ENCODE results near the gene SLC4A5. TPM values are rescaled to one million over a fixed set of nuclear protein-coding genes. Genes with fewer than 3 reads are reported as not detected.
"Not testable (repeated sequence)": the region's sequence is repeated elsewhere in the genome, so short reads cannot be mapped to it uniquely, and the experiment has no call there.

Gene SLC4A5
- total RNA-seq, 2 experiments from 2014 or later, result 1.6 to 2.8 TPM

GRCh38 chr2:74227646-74228045, 115.6 kb downstream of the SLC4A5 start:
- no peak overlapping the region for H3K4me3 Mint-ChIP-seq
- H3K36me3 Mint-ChIP-seq (ENCODE audit: low read depth), result no peaks in the 10 kb centered on the region
- DNase-seq (no peak), ATAC-seq (no peak)
- ChIA-PET POLR2A (no interaction called here), CTCF (interaction anchor here (1.1 kb wide), 1 partner anchor 49 kb away, joined by 3 read pairs; the partner anchor contains the start of gene MOB1A)
- no peaks in the 10 kb centered on the region for H3K9me3 Mint-ChIP-seq (ENCODE audit: insufficient read depth)
- no peak overlapping the region for H3K27ac Mint-ChIP-seq
- peaks cover 1% of the 10 kb centered on the region for H3K4me1 Mint-ChIP-seq (ENCODE audit: low read depth)
- H3K27me3 Mint-ChIP-seq (ENCODE audit: low read depth), result no peaks in the 10 kb centered on the region

GRCh38 chr2:74226648-74227213, 116.5 kb downstream of the SLC4A5 start:
- Mint-ChIP-seq H3K36me3 (ENCODE audit: low read depth) (no peaks in the 10 kb centered on the region), H3K4me1 (ENCODE audit: low read depth) (peaks cover 3% of the 10 kb centered on the region), H3K9me3 (ENCODE audit: insufficient read depth) (no peaks in the 10 kb centered on the region), H3K27ac (no peak overlapping the region), H3K4me3 (no peak overlapping the region), H3K27me3 (ENCODE audit: low read depth) (no peaks in the 10 kb centered on the region)
- CTCF ChIA-PET, result no interaction called here
- ATAC-seq (no peak), DNase-seq (no peak)
- POLR2A ChIA-PET, result no interaction called here

GRCh38 chr2:74225698-74226459, 117.3 kb downstream of the SLC4A5 start:
- Mint-ChIP-seq H3K4me1 (ENCODE audit: low read depth) (peaks cover 3% of the 10 kb centered on the region), H3K9me3 (ENCODE audit: insufficient read depth) (no peaks in the 10 kb centered on the region), H3K27ac (no peak overlapping the region), H3K36me3 (ENCODE audit: low read depth) (no peaks in the 10 kb centered on the region), H3K4me3 (no peak overlapping the region), H3K27me3 (ENCODE audit: low read depth) (no peaks in the 10 kb centered on the region)
- POLR2A ChIA-PET, result no interaction called here
- ATAC-seq, result peak; percentile 16
- CTCF ChIA-PET, result no interaction called here
- no peak for DNase-seq

- ATAC-seq (no peak), DNase-seq (no peak)
- H3K36me3 Mint-ChIP-seq (ENCODE audit: low read depth), result peaks cover 8% of the 10 kb centered on the region
- CTCF ChIA-PET, result no interaction called here
- H3K4me3 Mint-ChIP-seq, result no peak overlapping the region
- no peaks in the 10 kb centered on the region for H3K27me3 Mint-ChIP-seq (ENCODE audit: low read depth)
- H3K9me3 Mint-ChIP-seq (ENCODE audit: insufficient read depth), result no peaks in the 10 kb centered on the region
- POLR2A ChIA-PET, result interaction anchor here (1.0 kb wide), 1 partner anchor 19 kb away, joined by 3 read pairs; no protein-coding TSS in a partner anchor
- H3K4me1 Mint-ChIP-seq (ENCODE audit: low read depth), result peaks cover 3% of the 10 kb centered on the region
- H3K27ac Mint-ChIP-seq, result no peak overlapping the region
Observed at GRCh38 chr2:74223941-74224770, 119.1 kb downstream of the SLC4A5 start.

GRCh38 chr2:74222300-74222650, 120.9 kb downstream of the SLC4A5 start:
- H3K27ac Mint-ChIP-seq, result no peak overlapping the region
- H3K9me3 Mint-ChIP-seq (ENCODE audit: insufficient read depth), result no peaks in the 10 kb centered on the region
- H3K27me3 Mint-ChIP-seq (ENCODE audit: low read depth), result no peaks in the 10 kb centered on the region
- peaks cover 20% of the 10 kb centered on the region for H3K36me3 Mint-ChIP-seq (ENCODE audit: low read depth)
- peaks cover 3% of the 10 kb centered on the region for H3K4me1 Mint-ChIP-seq (ENCODE audit: low read depth)
- no peak for DNase-seq
- CTCF ChIA-PET, result no interaction called here
- no peak for ATAC-seq
- POLR2A ChIA-PET, result no interaction called here
- no peak overlapping the region for H3K4me3 Mint-ChIP-seq

GRCh38 chr2:74221604-74222299, 121.5 kb downstream of the SLC4A5 start:
- POLR2A ChIA-PET, result no interaction called here
- no peaks in the 10 kb centered on the region for H3K27me3 Mint-ChIP-seq (ENCODE audit: low read depth)
- peaks cover 23% of the 10 kb centered on the region for H3K36me3 Mint-ChIP-seq (ENCODE audit: low read depth)
- no peak overlapping the region for H3K4me3 Mint-ChIP-seq
- peaks cover 3% of the 10 kb centered on the region for H3K4me1 Mint-ChIP-seq (ENCODE audit: low read depth)
- CTCF ChIA-PET, result no interaction called here
- H3K27ac Mint-ChIP-seq, result peak overlapping the region; percentile 26
- H3K9me3 Mint-ChIP-seq (ENCODE audit: insufficient read depth), result no peaks in the 10 kb centered on the region
- DNase-seq (no peak), ATAC-seq (peak; percentile 10)

- DNase-seq (no peak), ATAC-seq (no peak)
- Mint-ChIP-seq H3K4me1 (ENCODE audit: low read depth) (peaks cover 3% of the 10 kb centered on the region), H3K9me3 (ENCODE audit: insufficient read depth) (no peaks in the 10 kb centered on the region), H3K36me3 (ENCODE audit: low read depth) (peaks cover 27% of the 10 kb centered on the region), H3K4me3 (no peak overlapping the region), H3K27me3 (ENCODE audit: low read depth) (no peaks in the 10 kb centered on the region), H3K27ac (no peak overlapping the region)
- CTCF ChIA-PET, result no interaction called here
- POLR2A ChIA-PET, result no interaction called here
Observed at GRCh38 chr2:74221091-74221490, 122.1 kb downstream of the SLC4A5 start.

- POLR2A ChIA-PET, result interaction anchor here (0.6 kb wide), 1 partner anchor 310 kb away, joined by 3 read pairs; the partner anchor contains the start of genes AUP1 and HTRA2
- no peak overlapping the region for H3K27ac Mint-ChIP-seq
Observed at GRCh38 chr2:74219846-74220486, 123.2 kb downstream of the SLC4A5 start.

GRCh38 chr2:74216642-74217041, 126.6 kb downstream of the SLC4A5 start:
- no peaks in the 10 kb centered on the region for H3K9me3 Mint-ChIP-seq (ENCODE audit: insufficient read depth)
- no peak overlapping the region for H3K27ac Mint-ChIP-seq
- DNase-seq (no peak), ATAC-seq (no peak)
- H3K36me3 Mint-ChIP-seq (ENCODE audit: low read depth), result peaks cover 51% of the 10 kb centered on the region
- no peaks in the 10 kb centered on the region for H3K4me1 Mint-ChIP-seq (ENCODE audit: low read depth)
- H3K4me3 Mint-ChIP-seq, result no peak overlapping the region
- ChIA-PET POLR2A (interaction anchor here (0.9 to 1.1 kb wide), 2 partner anchors 10 to 38 kb away, joined by 3 to 4 read pairs; partner anchors contain the start of gene MOB1A), CTCF (interaction anchor here (1.0 to 2.3 kb wide), 4 partner anchors 11 to 175 kb away, joined by 3 to 9 read pairs (median 4); partner anchors contain the start of gene MTHFD2)
- H3K27me3 Mint-ChIP-seq (ENCODE audit: low read depth), result no peaks in the 10 kb centered on the region

More at GRCh38 chr2:74219846-74220486, 123.2 kb downstream of the SLC4A5 start:
- no peak overlapping the region for H3K4me3 Mint-ChIP-seq
- peaks cover 3% of the 10 kb centered on the region for H3K4me1 Mint-ChIP-seq (ENCODE audit: low read depth)
- H3K36me3 Mint-ChIP-seq (ENCODE audit: low read depth), result peaks cover 34% of the 10 kb centered on the region
- no peaks in the 10 kb centered on the region for H3K27me3 Mint-ChIP-seq (ENCODE audit: low read depth)
- DNase-seq (no peak), ATAC-seq (no peak)
- CTCF ChIA-PET, result no interaction called here
- H3K9me3 Mint-ChIP-seq (ENCODE audit: insufficient read depth), result no peaks in the 10 kb centered on the region

GRCh38 chr2:74215771-74216170, 127.4 kb downstream of the SLC4A5 start:
- H3K27me3 Mint-ChIP-seq (ENCODE audit: low read depth); ATAC-seq; DNase-seq; H3K4me3 Mint-ChIP-seq; H3K9me3 Mint-ChIP-seq (ENCODE audit: insufficient read depth); H3K27ac Mint-ChIP-seq; H3K4me1 Mint-ChIP-seq (ENCODE audit: low read depth): not testable (repeated sequence)
- peaks cover 58% of the 10 kb centered on the region for H3K36me3 Mint-ChIP-seq (ENCODE audit: low read depth)
- CTCF ChIA-PET, result interaction anchor here (1.0 to 2.3 kb wide), 5 partner anchors 10 to 393 kb away, joined by 3 to 9 read pairs (median 4); partner anchors contain the start of gene MTHFD2
- POLR2A ChIA-PET, result interaction anchor here (0.9 to 1.1 kb wide), 2 partner anchors 9 to 37 kb away, joined by 3 to 4 read pairs; partner anchors contain the start of gene MOB1A

Data from activated CD8-positive, alpha-beta T cell treated with anti-CD3 and anti-CD28 coated beads, Interleukin-2, amount 10 ng/mL, durations not matched to agents 7 days and 5 days (primary cell).